Iris pigment epithelial cell (primary cell): Measurements from ENCODE around the gene CILP2.

Experiments
- DNase-seq: peaks from one replicate; pipeline ENCODE4 v3.0.0-alpha.2; 2011; ENCODE audit warnings: low read depth

CILP2 gene

DNA sequence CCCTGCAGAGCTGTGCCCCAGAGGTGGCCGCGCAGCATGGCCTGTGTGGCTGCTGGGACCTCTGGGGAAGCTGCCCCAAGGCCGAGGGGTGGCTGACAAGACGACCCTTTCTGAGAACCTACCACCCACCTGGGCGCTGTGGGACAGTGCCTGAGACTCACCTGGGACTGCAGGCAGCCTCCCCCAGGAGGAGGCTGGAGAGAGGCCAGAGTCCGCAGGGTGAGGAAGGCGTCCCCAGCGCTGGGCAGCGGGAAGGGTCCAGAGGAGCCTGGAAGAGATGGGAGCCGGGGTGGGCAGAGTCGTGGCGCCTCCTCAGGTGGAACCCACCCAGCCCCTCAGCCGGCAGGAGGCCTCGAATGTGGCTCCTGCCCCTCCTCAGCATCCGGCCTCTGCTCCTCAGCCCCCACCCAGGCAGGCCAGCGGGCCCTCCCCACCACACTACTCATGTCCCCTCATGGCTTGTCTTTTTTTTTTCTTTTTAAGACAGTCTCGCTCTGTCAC, 25.3 kb downstream of the CILP2 start:
- DNase-seq, result no peak

- DNase-seq, result peak; percentile 56
These were observed 28.2 kb downstream of the CILP2 start for GRCh38 chr19:19566306-19566705.

DNA sequence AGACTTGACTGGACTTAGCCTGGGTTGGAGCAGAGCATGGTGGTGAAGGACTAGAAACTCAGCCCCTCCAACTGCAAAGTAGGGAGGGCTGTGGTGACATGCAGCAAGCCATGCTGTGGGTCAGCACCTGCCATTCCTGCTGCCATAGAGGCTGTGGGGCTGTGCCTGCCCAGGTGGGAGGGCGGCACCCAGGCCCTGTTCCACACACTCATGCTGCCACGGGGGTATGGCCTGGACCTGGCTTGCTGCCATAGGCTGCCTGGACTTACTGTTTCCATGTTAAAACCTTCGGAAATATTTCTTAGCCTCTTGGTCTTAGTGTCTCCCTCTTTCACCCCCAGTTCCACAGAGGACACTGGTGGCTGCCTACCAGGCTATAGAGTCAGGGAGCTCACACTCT, 29.3 kb downstream of the CILP2 start:
- DNase-seq, result no peak

GRCh38 chr19:19568802-19569756, 31.0 kb downstream of the CILP2 start:
- peak; percentile 67 for DNase-seq

- no peak for DNase-seq
These were observed 32.5 kb downstream of the CILP2 start for GRCh38 chr19:19570571-19570970.

DNA sequence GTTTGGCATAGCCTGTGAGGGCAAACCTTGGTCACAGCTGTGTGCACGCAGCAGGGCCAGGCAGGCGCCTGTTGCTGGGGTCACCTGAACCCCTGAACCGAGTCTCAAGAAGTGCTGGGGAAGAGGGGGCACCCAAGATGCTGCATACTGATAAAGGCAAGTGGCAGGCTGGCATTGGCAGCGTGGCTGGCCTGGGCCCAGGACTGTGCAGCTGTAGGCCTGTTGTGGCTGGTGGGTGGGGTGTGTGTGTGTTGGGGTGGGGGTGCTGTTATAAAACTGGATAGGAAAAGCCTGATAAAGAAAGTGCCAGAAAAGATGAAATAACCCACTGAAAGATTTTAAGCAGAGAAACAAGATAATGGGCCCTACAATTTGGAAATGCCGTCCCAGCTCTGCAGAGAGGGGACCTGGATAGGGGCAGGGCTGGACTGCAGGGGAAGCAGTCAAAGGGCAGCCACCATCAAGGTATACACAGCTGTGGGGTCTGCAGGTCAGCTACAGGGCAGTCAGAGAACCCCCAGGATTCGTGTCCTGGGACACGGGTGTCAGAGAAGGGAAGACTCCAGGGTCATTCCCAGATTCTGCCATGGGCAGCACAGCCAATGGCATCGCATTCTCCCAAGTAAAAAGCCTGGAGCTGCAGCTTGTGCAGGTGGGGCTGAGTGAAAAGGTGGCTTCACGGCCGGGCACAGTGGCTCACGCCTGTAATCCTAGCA, 33.2 kb downstream of the CILP2 start:
- DNase-seq, result no peak

- no peak for DNase-seq
These were observed 37.3 kb downstream of the CILP2 start for GRCh38 chr19:19575411-19575810.

GRCh38 chr19:19578252-19578651, 40.2 kb downstream of the CILP2 start:
- DNase-seq, result no peak

DNA sequence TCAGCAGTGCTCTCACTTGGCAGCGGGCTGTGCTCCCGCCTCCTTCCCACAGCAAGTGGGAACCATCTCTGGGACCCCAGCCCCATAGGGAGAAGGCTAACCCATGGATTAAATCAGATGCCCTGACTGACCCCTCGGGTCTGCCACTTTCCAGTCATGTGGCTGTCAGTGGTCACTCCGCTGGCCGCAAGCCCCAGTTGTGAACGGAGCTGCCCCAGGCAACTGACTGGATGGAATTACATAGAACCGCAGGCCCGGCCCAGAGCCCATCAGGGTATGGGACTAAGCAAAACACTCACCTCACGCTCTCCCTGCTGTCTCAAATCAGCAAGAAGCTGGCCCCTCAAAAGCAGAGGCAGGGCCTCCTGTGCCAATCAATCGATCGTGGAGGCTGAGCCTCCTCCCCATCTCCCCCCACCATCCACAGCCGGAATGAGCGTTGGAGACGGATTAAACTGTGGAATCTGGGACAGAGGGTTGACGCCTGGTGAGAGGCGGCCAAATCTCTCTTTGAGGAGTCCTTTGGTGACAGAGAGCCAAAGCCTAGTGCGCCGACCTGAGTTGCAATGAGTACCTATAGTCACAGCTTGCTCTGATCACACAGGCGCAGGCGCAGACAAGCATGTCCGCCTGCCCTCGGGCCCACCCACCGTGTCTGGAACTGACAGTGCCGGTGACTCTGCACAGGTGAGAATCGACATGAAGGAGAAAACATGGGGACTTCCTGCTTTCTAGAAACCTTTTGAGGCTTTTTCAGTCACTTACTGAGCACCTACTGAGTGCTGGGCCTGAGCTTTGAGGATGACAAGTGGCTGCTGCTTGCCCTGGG, 41.7 kb downstream of the CILP2 start:
- no peak for DNase-seq

DNA sequence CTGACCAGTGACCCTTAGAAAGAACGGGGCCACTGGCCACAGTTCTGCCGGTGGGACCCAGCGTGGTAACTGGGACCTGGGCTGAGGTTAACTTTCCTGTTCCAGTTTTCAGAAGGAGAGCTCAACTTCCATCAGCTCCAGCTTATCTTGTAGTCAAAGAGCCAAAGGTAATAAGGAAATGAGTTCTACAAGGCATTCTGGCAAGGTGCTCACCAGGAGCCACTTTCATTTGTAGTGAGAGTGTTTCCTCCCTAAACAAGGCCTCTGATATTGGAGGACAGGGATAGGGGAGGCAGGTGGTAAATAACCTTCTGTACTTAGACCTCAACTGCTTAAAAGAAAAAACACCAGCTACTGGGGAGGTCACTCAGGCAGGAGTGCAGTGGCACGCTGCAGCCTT, 42.4 kb downstream of the CILP2 start:
- DNase-seq, result no peak

- no peak for DNase-seq
These were observed 43.3 kb downstream of the CILP2 start for GRCh38 chr19:19581391-19581790.

DNA sequence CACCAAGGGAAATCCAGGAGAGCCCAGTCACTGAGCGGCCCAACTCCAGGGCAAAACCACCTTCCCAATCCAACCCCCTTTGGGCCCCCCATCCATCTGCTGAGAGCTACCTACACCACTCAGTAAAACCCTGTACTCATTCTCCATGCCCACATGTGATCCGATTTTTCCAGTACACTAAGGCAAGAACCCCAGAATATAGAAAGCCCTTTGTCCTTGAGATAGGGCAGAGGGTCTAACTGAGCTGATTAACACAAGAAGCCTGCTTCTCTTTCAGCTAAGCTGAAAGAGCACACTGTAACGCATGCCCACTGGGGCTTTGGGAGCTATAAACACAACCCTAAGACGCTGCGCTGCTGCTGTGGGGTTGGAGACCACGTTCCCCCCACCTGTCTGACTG, 44.4 kb downstream of the CILP2 start:
- no peak for DNase-seq

DNA sequence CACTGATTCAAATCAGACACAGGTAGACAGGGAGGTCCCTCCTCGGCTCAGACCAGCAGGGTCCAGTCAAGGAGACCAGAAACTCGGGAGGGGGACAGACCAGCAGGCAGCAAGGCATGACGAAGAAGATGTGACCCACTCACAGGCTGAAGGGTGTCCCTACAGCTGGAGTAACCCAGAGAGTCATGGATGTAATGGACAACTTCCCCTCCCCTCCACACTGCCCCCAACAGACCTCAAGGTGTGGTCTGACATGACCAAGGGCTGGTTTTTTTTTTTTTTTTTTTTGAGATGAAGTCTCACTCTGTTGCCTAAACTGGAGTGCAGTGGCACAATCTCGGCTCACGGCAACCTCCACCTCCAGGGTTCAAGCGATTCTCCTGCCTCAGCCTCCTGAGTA, 46.3 kb downstream of the CILP2 start:
- DNase-seq, result no peak

GRCh38 chr19:19587771-19588170, 49.7 kb downstream of the CILP2 start:
- DNase-seq, result no peak

DNA sequence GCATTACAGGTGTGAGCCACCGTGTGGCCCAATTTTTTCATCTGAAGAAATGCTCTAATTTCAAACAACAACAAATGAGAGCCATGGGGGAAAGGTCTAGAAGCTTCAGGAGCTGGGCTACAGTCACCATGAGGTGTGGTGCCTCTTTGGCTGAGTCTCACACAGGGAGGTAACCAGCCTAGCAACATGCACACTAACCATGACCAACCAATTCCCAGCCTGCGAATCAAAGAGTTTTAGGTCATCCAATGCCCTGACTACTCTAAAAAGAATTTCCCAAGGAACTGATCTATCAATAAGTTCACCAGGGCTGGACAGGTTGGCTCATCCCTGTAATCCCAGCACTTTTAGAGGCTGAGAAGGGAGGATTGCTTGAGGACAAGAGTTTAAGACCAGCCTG, 50.5 kb downstream of the CILP2 start:
- no peak for DNase-seq

- DNase-seq, result peak; percentile 99
These were observed 53.2 kb downstream of the CILP2 start for GRCh38 chr19:19591133-19591825.

DNA sequence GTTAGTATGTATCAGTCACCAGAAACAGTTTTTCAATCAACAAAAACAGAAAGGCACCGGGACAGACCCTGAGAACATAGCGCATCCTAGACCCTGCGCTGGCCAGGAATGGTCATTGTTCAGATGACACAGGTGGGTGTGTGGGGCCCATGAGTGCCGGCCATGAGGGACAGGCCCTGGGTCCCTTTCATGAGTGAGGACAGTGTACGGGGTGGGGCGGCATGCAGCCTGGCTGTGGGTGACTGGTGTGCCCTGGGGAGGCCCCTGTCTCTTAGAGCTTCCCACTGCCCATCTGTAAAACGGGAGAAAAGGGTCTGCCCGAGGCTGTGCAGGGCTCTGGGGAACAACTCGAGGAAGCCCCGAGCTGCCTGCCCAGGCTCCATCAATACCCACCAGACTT, 54.6 kb downstream of the CILP2 start:
- no peak for DNase-seq

- no peak for DNase-seq
These were observed 56.3 kb downstream of the CILP2 start for GRCh38 chr19:19594381-19594780.

- peak; percentile 78 for DNase-seq
These were observed 57.2 kb downstream of the CILP2 start for GRCh38 chr19:19595171-19595701.
